ENCODE measurements around the gene GMPS.
"Not testable (repeated sequence)": the region's sequence is repeated elsewhere in the genome, so short reads cannot be mapped to it uniquely, and the experiment has no call there.

Gene GMPS

GRCh38 chr3:155944081-155944480, 73.6 kb downstream of the GMPS start:
- DNase-seq (ENCODE audit: low read depth): no peak

GRCh38 chr3:155946178-155946577, 75.7 kb downstream of the GMPS start:
- no peak for DNase-seq (ENCODE audit: low read depth)

- DNase-seq (ENCODE audit: low read depth): no peak
These were observed 78.0 kb downstream of the GMPS start for GRCh38 chr3:155948476-155948875.

DNA sequence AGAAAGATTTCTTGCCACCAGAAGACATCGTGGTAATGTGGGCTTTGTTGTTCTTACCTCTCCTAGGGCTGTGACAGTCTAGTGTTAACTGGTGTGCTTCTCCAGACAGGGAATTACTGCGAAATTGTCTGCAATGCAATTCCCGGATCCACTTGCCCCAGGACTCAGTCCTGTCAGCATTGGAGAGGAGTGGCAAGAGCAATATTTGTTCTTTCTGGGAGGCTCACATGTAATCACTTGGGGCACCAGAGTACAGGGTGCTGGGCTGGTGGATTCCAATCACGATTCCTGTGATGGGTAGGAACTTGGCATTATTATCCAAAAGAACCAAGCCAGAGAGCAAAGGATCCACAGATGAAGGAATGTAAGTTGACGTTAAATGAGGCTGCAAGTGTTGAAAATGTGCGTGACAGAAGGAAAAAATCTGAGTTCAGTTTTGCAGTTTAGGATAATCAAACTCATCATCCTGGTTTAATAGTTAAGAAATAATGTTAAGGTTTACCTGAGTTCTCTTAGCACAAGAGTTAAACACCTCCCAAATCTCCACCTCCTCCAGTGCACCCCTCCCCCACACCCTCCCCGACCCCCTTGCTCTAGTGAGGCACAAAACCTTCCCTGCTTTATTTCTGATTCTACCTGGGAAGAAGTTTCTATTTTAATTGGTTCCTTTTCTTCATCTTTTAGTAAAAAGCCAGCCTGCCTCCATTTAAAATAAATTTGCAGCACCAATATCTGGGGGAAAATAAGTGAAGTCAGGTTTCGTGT, 79.2 kb downstream of the GMPS start:
- DNase-seq (ENCODE audit: low read depth): no peak

DNA sequence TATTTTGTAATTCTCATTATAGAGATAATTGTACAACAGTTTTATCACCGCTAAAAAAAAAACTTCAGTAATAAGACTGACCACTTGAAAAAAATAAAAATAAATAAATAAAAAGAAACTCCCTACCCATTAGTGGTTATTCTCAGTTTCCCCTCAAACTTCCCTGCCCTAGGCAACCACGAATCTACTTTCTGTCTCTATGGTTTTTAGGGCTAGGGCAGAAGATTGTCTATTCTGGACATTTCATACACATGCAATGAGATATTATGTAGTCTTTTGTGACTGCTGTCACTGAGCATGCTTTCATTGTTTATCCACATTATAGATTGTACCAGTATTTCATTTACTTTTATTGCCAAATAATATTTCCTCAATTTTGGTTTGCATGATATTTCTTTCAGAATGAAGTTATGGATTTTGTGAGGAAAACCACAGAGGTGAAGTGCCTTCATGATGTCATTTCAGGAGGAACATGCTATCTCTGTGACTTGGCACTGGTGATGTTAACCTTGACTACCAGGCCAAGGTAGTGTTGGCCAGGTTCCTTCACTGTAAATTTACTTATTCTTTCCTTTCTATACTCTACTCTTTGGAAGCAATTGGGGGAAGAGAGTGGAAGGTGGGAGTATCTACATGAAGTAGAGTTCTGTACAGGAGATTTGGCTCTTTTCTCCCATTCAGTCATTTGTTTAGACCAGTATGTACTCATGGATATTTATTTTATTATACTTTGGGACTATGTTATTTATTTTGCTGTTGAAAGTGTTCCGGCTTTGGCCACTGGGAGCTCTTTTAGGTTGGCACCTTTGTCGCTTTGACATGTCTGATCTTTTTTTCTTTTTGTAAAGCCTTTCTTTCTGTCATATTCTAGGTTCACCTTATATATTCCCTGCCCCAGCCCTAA, 86.3 kb downstream of the GMPS start:
- DNase-seq (ENCODE audit: low read depth): no peak

- DNase-seq (ENCODE audit: low read depth): no peak
These were observed 87.0 kb downstream of the GMPS start for GRCh38 chr3:155957412-155957880.

- DNase-seq (ENCODE audit: low read depth): no peak
These were observed 88.2 kb downstream of the GMPS start for GRCh38 chr3:155958676-155959075.

DNA sequence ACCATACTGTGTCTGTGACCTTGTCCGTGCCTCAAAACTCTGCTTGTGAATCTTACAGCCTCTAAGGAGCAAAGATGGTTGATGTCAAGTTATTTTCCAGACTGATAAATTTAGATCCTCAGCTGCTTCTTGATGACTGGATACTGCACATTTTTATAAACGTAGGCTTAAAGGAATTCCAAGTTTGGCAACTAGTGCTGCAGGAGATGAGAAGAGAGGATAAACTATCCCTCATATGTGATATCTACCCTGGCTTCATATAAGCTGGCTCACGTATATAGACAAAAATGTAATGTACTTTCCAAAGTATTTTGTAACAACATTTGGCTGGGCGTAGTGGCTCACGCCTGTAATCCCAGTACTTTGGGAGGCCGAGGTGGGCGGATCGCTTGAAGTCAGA, 89.6 kb downstream of the GMPS start:
- DNase-seq (ENCODE audit: low read depth): no peak

DNA sequence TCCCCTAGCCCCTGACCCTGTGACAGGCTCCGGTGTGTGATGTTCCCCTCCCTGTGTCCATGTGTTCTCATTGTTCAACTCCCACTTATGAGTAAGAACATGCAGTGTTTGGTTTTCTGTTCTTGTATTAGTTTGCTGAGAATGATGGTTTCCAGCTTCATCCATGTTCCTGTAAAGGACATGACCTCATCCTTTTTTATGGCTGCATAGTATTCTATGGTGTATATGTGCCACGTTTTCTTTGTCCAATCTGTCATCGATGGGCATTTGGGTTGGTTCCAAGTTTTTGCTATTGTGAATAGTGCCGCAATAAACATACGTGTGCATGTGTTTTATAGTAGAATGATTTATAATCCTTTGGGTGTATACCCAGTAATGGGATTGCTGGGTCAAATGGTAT, 90.6 kb downstream of the GMPS start:
- not testable (repeated sequence) for DNase-seq (ENCODE audit: low read depth)

GRCh38 chr3:155963570-155963969, 93.1 kb downstream of the GMPS start:
- DNase-seq (ENCODE audit: low read depth): no peak

DNA sequence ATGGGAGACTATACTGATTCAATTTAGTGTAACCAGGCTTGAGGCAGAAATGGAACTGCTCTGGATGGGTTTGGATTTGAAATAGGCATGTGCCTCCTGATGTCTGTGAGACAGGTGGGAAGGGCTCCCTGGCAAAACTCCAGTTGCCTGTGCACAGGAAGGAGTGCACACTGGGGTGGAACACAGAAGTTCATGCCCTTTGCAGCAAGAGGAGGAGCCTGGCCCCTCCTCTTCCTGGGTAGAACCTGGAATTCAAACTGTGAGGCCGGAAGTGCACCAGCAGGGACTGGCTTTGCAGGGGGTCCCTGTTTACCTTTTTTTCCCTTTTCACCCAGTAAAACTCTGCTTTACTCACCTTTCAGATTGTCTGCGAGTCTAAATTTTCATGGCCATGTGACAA, 99.9 kb downstream of the GMPS start:
- no peak for DNase-seq (ENCODE audit: low read depth)

DNA sequence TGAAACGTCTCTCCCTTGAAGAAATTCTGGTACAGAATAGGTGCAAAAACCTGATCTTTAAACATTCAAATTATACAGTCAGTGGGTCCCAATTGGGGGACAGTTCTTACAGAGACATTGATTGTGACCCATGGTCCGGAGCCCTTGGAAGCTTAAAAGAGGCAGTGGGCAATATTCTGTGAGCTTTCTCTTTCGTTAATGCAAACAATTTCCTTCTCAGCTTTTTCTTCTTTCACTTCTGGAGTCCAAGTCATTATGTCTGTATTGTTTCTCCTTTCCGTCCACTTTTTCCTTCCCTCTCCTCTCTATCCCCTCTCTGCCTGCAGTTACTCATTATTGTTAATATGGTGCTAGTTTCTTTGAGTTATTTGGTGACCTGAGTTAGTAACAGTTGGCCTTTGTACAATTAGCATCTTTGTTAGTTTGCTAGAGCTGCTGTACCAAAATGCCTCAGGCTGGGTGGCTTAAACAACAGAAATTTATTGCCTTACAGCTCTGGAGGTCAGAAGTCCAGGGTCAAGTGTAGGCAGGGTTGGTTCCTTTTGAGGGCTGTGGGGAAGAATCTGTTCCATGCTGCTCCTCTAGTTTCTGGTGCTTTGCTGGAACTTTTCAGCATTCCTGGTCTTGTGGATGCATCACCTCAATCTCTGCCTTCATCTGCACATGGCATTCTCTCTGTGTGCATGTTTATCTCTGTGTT, 102.6 kb downstream of the GMPS start:
- no peak for DNase-seq (ENCODE audit: low read depth)

DNA sequence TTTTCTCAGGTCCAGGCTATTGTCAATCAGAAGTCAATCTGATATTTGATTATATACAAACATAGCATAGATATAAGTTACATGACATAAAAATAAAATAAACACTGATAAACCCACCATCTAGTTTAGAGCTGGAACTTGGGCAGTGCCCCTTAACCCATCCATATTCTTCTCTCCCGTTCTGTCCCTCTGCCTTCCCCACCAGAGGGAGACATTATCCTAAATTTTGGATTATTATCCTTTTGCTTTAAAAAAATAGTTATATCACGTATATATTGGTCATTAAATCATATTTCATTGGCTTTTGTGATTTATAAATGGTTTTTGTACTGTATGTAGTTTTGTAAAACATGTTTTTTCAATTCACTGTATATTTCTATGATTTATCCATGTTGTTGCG, 107.9 kb downstream of the GMPS start:
- no peak for DNase-seq (ENCODE audit: low read depth)

GRCh38 chr3:155979746-155980145, 109.3 kb downstream of the GMPS start:
- no peak for DNase-seq (ENCODE audit: low read depth)

DNA sequence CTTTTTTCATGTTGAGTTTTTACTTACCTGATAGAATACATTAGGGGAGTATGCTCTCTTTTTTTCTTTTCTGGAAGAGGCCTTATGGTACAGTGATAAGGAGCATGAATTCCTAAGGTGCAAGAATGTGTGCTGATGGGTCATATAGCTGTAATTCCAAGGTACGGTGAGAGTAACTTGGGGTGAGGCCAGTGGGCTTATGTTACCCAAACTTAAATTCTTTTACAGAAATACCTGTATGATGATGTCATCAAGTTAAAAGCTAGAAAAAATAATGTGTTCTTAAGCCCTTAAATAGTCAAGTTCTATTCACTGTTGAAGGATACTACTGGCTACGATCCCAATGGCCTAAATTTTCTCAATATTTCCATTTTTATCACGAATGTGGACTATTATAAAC, 111.2 kb downstream of the GMPS start:
- DNase-seq (ENCODE audit: low read depth): no peak

GRCh38 chr3:155983834-155984474, 113.5 kb downstream of the GMPS start:
- no peak for DNase-seq (ENCODE audit: low read depth)

DNA sequence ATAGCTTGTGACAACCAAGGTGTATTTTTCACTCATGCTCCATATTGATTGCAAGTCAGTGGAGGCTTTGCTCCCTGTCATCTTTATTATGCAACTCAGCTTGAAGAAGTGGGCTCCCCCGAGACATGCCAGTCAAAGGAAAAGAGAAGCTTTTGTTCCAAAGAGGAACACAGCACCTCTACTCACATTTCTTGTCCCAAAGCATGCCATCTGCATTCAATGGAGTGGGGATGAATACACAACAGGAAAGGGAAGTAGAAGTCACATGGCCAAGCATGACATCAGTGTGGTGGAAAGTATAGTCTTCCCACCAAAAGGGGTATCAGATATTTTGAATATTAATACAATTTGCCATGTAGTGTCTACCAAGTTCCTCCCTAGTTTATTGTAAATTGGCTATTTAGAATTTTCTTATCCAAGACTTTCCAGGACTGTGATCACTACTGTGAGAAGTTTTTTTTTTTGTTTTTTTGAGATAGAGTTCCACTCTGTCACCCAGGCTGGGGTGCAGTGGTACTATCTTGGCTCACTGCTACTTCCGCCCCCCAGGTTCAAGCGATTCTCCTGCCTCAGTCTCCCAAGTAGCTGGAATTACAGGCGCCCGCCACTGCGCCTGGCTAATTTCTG, 114.5 kb downstream of the GMPS start:
- no peak for DNase-seq (ENCODE audit: low read depth)

GRCh38 chr3:155989536-155989935, 119.1 kb downstream of the GMPS start:
- DNase-seq (ENCODE audit: low read depth): no peak

- DNase-seq (ENCODE audit: low read depth): no peak
These were observed 120.8 kb downstream of the GMPS start for GRCh38 chr3:155991212-155991611.

- DNase-seq (ENCODE audit: low read depth): no peak
These were observed 121.4 kb downstream of the GMPS start for GRCh38 chr3:155991847-155992246.
